Loucy (cell line): ENCODE data around the gene NLRC5.

Source experiments
- EZH2phosphoT487 ChIP-seq: fragments of 200-600 bp; IDR thresholded peaks from 2 replicates; pipeline ENCODE4 v1.6.1; 2018; ENCODE audit warnings: antibody characterized with exemption, mild to moderate bottlenecking, moderate library complexity, borderline replicate concordance
- TF ChIP-seq, protein P1 (sequence below): fragments of 200-600 bp; sonication (generic); conservative IDR thresholded peaks from 2 replicates; pipeline ENCODE4 v1.5.1; 2014; ENCODE audit warnings: mild to moderate bottlenecking, antibody characterized with exemption, low read length

DNA sequence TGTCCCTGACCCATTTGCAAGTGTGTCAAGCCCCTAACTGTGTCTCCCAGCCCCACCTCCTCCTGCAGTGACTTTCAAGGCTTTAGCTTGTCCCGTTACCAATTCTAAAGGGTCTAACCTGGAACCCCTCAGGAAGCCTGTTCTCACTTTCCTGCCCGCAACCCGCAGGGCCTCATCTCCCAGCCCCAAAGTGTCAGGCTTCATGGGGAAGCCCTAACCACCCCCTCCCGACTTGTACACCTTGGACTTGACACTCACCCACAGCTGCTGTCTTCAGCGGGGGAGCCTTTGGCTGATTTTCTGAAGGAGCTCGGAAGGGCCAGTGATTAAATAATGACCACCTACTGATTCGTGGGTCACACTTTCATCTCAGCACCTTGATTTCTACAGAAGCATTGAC, 33.1 kb downstream of the NLRC5 start:
- TF ChIP-seq, protein P1, sequence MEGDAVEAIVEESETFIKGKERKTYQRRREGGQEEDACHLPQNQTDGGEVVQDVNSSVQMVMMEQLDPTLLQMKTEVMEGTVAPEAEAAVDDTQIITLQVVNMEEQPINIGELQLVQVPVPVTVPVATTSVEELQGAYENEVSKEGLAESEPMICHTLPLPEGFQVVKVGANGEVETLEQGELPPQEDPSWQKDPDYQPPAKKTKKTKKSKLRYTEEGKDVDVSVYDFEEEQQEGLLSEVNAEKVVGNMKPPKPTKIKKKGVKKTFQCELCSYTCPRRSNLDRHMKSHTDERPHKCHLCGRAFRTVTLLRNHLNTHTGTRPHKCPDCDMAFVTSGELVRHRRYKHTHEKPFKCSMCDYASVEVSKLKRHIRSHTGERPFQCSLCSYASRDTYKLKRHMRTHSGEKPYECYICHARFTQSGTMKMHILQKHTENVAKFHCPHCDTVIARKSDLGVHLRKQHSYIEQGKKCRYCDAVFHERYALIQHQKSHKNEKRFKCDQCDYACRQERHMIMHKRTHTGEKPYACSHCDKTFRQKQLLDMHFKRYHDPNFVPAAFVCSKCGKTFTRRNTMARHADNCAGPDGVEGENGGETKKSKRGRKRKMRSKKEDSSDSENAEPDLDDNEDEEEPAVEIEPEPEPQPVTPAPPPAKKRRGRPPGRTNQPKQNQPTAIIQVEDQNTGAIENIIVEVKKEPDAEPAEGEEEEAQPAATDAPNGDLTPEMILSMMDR: no peak
- TF ChIP-seq EZH2phosphoT487: no peak
